GM23248 (cell line): ENCODE results near the gene PRG2.

ENCODE experiments used
- EZH2 ChIP-seq: fragments of 200-600 bp; sonication (generic); IDR thresholded peaks from 2 replicates; pipeline ENCODE4 v1.6.1; 2018; ENCODE audit warnings: antibody characterized with exemption, mild to moderate bottlenecking; ENCODE audit not compliant: insufficient read depth, poor library complexity, severe bottlenecking
- EZH2phosphoT487 ChIP-seq: fragments of 200-600 bp; sonication (generic); IDR thresholded peaks from 2 replicates; pipeline ENCODE4 v1.6.1; 2018; ENCODE audit warnings: antibody characterized with exemption, moderate library complexity, mild to moderate bottlenecking, low read depth; ENCODE audit not compliant: insufficient read depth

GRCh38 chr11:57405271-57405860, 14.9 kb upstream of the PRG2 start:
- TF ChIP-seq EZH2phosphoT487 (no peak), EZH2 (no peak)
